Measurements from ENCODE around the gene MAP3K4.

Gene MAP3K4

GRCh38 chr6:161150566-161150965, 159.0 kb downstream of the MAP3K4 start:
- DNase-seq (ENCODE audit: low spot score): no peak

GRCh38 chr6:161151059-161151645, 159.6 kb downstream of the MAP3K4 start:
- no peak for DNase-seq (ENCODE audit: low spot score)

GRCh38 chr6:161151660-161152526, 160.3 kb downstream of the MAP3K4 start:
- no peak for DNase-seq (ENCODE audit: low spot score)

GRCh38 chr6:161152527-161152862, 160.9 kb downstream of the MAP3K4 start:
- no peak for DNase-seq (ENCODE audit: low spot score)

- no peak for DNase-seq (ENCODE audit: low spot score)
Observed at GRCh38 chr6:161152907-161153662, 161.5 kb downstream of the MAP3K4 start.

- DNase-seq (ENCODE audit: low spot score): no peak
Observed at GRCh38 chr6:161153725-161154124, 162.2 kb downstream of the MAP3K4 start.

- no peak for DNase-seq (ENCODE audit: low spot score)
Observed at GRCh38 chr6:161154796-161155335, 163.3 kb downstream of the MAP3K4 start.

- DNase-seq (ENCODE audit: low spot score): no peak
Observed at GRCh38 chr6:161161121-161161520, 169.6 kb downstream of the MAP3K4 start.

- no peak for DNase-seq (ENCODE audit: low spot score)
Observed at GRCh38 chr6:161161889-161162624, 170.5 kb downstream of the MAP3K4 start.

GRCh38 chr6:161162722-161163121, 171.2 kb downstream of the MAP3K4 start:
- DNase-seq (ENCODE audit: low spot score): no peak

- DNase-seq (ENCODE audit: low spot score): no peak
Observed at GRCh38 chr6:161163466-161164181, 172.1 kb downstream of the MAP3K4 start.

GRCh38 chr6:161164182-161164625, 172.6 kb downstream of the MAP3K4 start:
- no peak for DNase-seq (ENCODE audit: low spot score)

- no peak for DNase-seq (ENCODE audit: low spot score)
Observed at GRCh38 chr6:161166176-161166575, 174.6 kb downstream of the MAP3K4 start.

- no peak for DNase-seq (ENCODE audit: low spot score)
Observed at GRCh38 chr6:161166677-161167076, 175.1 kb downstream of the MAP3K4 start.

All from CD4-positive, alpha-beta T cell treated with Interleukin-15 for 4 hours (primary cell).